22Rv1 (cell line): ENCODE measurements around the gene DGKG.

Experiments
- ZFX ChIP-seq: fragments of 450-650 bp; IDR thresholded peaks from 2 replicates; pipeline ENCODE4 v1.6.1; 2017; ENCODE audit warnings: antibody characterized with exemption, borderline replicate concordance
- TF ChIP-seq, protein P1 (sequence below): fragments of 450-650 bp; IDR thresholded peaks from 2 replicates; pipeline ENCODE4 v1.5.1; 2017; ENCODE audit warnings: mild to moderate bottlenecking

DNA sequence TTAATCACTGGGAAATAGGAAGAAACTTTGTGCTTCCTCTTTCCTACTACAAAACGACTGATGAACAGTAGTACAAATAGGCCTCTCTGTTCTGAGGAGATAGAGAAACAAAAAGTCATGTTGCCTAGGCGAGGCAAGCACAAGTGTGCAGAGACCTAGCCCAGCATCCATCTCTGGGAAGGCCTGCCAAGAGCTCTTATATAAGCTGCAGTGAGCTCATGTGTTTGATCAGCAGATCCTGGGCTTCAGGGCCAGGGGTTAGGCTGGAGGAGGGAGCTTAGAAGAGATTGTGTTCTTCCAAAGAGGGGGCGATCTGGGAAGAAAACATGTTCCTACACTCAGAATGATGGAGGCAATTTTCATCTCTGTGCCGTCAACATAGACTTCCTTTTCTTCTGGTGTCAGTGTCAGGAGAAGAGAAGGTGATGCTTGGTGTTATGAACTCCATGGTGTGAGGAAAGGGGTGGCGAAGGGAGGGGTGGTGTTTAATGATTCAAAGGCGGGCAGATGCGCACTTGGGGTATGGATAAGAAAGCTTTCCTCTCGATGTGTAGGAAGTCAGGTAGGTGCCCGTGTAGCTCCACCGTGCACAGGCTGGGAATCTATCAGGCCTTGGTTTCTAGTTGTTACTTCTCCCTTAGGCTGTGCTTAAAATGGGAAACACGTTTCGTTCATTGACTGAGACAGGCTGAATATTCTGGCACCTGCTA is 223.6 kb downstream of the DGKG start:
- TF ChIP-seq, protein P1, sequence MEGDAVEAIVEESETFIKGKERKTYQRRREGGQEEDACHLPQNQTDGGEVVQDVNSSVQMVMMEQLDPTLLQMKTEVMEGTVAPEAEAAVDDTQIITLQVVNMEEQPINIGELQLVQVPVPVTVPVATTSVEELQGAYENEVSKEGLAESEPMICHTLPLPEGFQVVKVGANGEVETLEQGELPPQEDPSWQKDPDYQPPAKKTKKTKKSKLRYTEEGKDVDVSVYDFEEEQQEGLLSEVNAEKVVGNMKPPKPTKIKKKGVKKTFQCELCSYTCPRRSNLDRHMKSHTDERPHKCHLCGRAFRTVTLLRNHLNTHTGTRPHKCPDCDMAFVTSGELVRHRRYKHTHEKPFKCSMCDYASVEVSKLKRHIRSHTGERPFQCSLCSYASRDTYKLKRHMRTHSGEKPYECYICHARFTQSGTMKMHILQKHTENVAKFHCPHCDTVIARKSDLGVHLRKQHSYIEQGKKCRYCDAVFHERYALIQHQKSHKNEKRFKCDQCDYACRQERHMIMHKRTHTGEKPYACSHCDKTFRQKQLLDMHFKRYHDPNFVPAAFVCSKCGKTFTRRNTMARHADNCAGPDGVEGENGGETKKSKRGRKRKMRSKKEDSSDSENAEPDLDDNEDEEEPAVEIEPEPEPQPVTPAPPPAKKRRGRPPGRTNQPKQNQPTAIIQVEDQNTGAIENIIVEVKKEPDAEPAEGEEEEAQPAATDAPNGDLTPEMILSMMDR: no peak
- no peak for TF ChIP-seq ZFX
